H1 (cell line): ENCODE data around the gene MAPKAP1. TPM values are rescaled to one million over a fixed set of nuclear protein-coding genes. Genes with fewer than 3 reads are reported as not detected.

ENCODE experiments used
- CTCF ChIA-PET: fragments of 300-600 bp; sonication (Branson Sonifier 250); formaldehyde crosslinking; loops from one replicate; lab custom pipeline; 2021; ENCODE audit not compliant: partially characterized antibody; lab: Charles Lee
- POLR2A ChIA-PET: fragments of 300-600 bp; sonication (Branson Sonifier 250); formaldehyde crosslinking; loops from one replicate; lab custom pipeline; 2021; ENCODE audit warnings: inconsistent platforms; ENCODE audit not compliant: partially characterized antibody; lab: Charles Lee
- DNase-seq, 2 experiments: peaks; one replicate each; pipeline versions ENCODE4 v3.0.0 to v3.0.0-alpha.2; 2010 to 2022; ENCODE audit warnings: low spot score in 2 of 2, low read depth in 1 of 2, mixed read lengths in 1 of 2
- FAIRE-seq: peaks from 2 replicates; lab custom pipeline; 2011; peaks lifted over from hg19 to GRCh38; lab: Jason Lieb, UNC
- H2AFZ ChIP-seq: 2 replicates; pipeline ENCODE4 v1.8.1; 2012; ENCODE audit warnings: low read length, inconsistent platforms
- H2AK5ac ChIP-seq: 2 replicates; pipeline ENCODE4 v1.6.1; 2013; ENCODE audit warnings: low read depth, low read length
- H2BK120ac ChIP-seq: replicated peaks from 2 replicates; pipeline ENCODE3; 2013; ENCODE audit warnings: low read depth, low read length, inconsistent platforms
- H2BK12ac ChIP-seq: 2 replicates; pipeline ENCODE4 v1.6.1; 2013; ENCODE audit warnings: low read depth, low read length
- H2BK15ac ChIP-seq: 2 replicates; pipeline ENCODE4 v1.6.1; 2013; ENCODE audit warnings: low read length
- H2BK20ac ChIP-seq: 2 replicates; pipeline ENCODE4 v1.6.1; 2013; ENCODE audit warnings: low read length
- H2BK5ac ChIP-seq: 2 replicates; pipeline ENCODE4 v1.6.1; 2013; ENCODE audit warnings: low read depth, low read length
- H3K14ac ChIP-seq: 2 replicates; pipeline ENCODE4 v1.6.1; 2013; ENCODE audit warnings: inconsistent platforms; ENCODE audit not compliant: insufficient read length
- H3K18ac ChIP-seq: 2 replicates; pipeline ENCODE4 v1.6.1; 2013; ENCODE audit warnings: low read length; ENCODE audit errors: extremely low read depth
- H3K23ac ChIP-seq: 2 replicates; pipeline ENCODE4 v1.6.1; 2013; ENCODE audit warnings: inconsistent platforms; ENCODE audit not compliant: insufficient read length
- H3K23me2 ChIP-seq: 2 replicates; pipeline ENCODE4 v1.6.1; 2013; ENCODE audit warnings: low read depth, low read length
- H3K27ac ChIP-seq: 2 replicates; pipeline ENCODE4 v1.6.1; 2011; ENCODE audit warnings: low read depth, low read length, inconsistent platforms
- H3K27me3 ChIP-seq, 4 experiments: replicated peaks in 1 of 4; 1 replicate in 1 of 4; 2 replicates in 3 of 4; pipeline versions ENCODE4 v1.6.1 to v1.8.1; 2011 to 2013; ENCODE audit warnings: low read length in 3 of 4, mild to moderate bottlenecking in 3 of 4, inconsistent platforms in 2 of 4, mixed read lengths in 2 of 4, moderate library complexity in 1 of 4; ENCODE audit not compliant: control insufficient read depth in 3 of 4, insufficient read depth in 3 of 4; ENCODE audit errors: extremely low read depth in 1 of 4
- H3K36me3 ChIP-seq, 4 experiments: 2 replicates each; pipeline versions ENCODE4 v1.6.1 to v1.8.1; 2011 to 2013; ENCODE audit warnings: mild to moderate bottlenecking in 4 of 4, low read length in 3 of 4, moderate library complexity in 2 of 4, control low read depth in 1 of 4, inconsistent platforms in 1 of 4; ENCODE audit not compliant: insufficient read depth in 4 of 4, control insufficient read depth in 2 of 4
- H3K4ac ChIP-seq: replicated peaks from 2 replicates; pipeline ENCODE3; 2013; ENCODE audit warnings: low read length, low read depth, mixed read lengths, inconsistent platforms; ENCODE audit not compliant: insufficient read length
- H3K4me1 ChIP-seq, 4 experiments: replicated peaks in 1 of 4; 1 replicate in 1 of 4; 2 replicates in 3 of 4; pipeline versions ENCODE4 v1.6.1 to v1.8.1; 2011 to 2013; ENCODE audit warnings: low read length in 3 of 4, inconsistent platforms in 2 of 4, mixed read lengths in 1 of 4; ENCODE audit not compliant: insufficient read depth in 4 of 4, control insufficient read depth in 3 of 4
- H3K4me2 ChIP-seq, 2 experiments: 2 replicates each; pipeline versions ENCODE4 v1.6.1 to v1.8.1; 2011 to 2013; ENCODE audit warnings: low read depth in 2 of 2, low read length in 2 of 2, control low read depth in 1 of 2, inconsistent platforms in 1 of 2, mild to moderate bottlenecking in 1 of 2; ENCODE audit not compliant: insufficient read depth in 1 of 2
- H3K4me3 ChIP-seq, 4 experiments: fragments of 200-600, 300-600 bp in 1 of 4; sonication (generic), shearing (Covaris generic), sonication (Bioruptor Twin) in 1 of 4; 2 replicates each; pipeline versions ENCODE4 v1.5.1 to v1.8.1; 2011 to 2016; ENCODE audit warnings: low read length in 4 of 4, low read depth in 3 of 4, control low read depth in 2 of 4, inconsistent platforms in 2 of 4, mild to moderate bottlenecking in 2 of 4, mixed read lengths in 1 of 4, moderate library complexity in 1 of 4; ENCODE audit not compliant: insufficient read depth in 2 of 4; ENCODE audit errors: extremely low read depth in 1 of 4
- H3K56ac ChIP-seq: replicated peaks from 2 replicates; pipeline ENCODE3; 2013; ENCODE audit warnings: low read depth, mild to moderate bottlenecking, mixed read lengths, low read length, inconsistent platforms; ENCODE audit not compliant: insufficient read length
- H3K79me1 ChIP-seq: 2 replicates; pipeline ENCODE4 v1.6.1; 2013; ENCODE audit warnings: low read depth, low read length, control low read depth
- H3K79me2 ChIP-seq, 2 experiments: 2 replicates each; pipeline versions ENCODE4 v1.6.1 to v1.8.1; 2012 to 2013; ENCODE audit warnings: low read length in 2 of 2, mild to moderate bottlenecking in 2 of 2, inconsistent platforms in 1 of 2; ENCODE audit not compliant: insufficient read depth in 2 of 2, control insufficient read depth in 1 of 2
- H3K9ac ChIP-seq, 4 experiments: replicated peaks in 1 of 4; 1 replicate in 1 of 4; 2 replicates in 3 of 4; pipeline versions ENCODE4 v1.6.1 to v1.8.1; 2011 to 2013; ENCODE audit warnings: low read depth in 3 of 4, low read length in 3 of 4, control low read depth in 2 of 4, mild to moderate bottlenecking in 2 of 4, moderate library complexity in 2 of 4, inconsistent platforms in 1 of 4; ENCODE audit errors: extremely low read depth in 1 of 4
- H3K9me3 ChIP-seq, 2 experiments: 2 replicates each; pipeline versions ENCODE4 v1.6.1 to v1.8.1; 2012 to 2013; ENCODE audit warnings: mild to moderate bottlenecking in 2 of 2, moderate library complexity in 2 of 2, control low read depth in 1 of 2, inconsistent platforms in 1 of 2, low read depth in 1 of 2, low read length in 1 of 2, mixed read lengths in 1 of 2; ENCODE audit not compliant: insufficient read depth in 2 of 2
- H4K20me1 ChIP-seq, 2 experiments: replicated peaks in 1 of 2; 2 replicates each; pipeline versions ENCODE3 to v1.8.1; 2011 to 2013; ENCODE audit warnings: inconsistent platforms in 2 of 2, low read length in 2 of 2, mild to moderate bottlenecking in 1 of 2; ENCODE audit not compliant: insufficient read depth in 2 of 2, control insufficient read depth in 1 of 2
- H4K5ac ChIP-seq: 2 replicates; pipeline ENCODE4 v1.6.1; 2013; ENCODE audit warnings: low read length, low read depth, mixed read lengths, inconsistent platforms; ENCODE audit not compliant: insufficient read length
- H4K8ac ChIP-seq: 2 replicates; pipeline ENCODE4 v1.8.0; 2013; ENCODE audit warnings: mild to moderate bottlenecking, moderate library complexity, low read length, inconsistent platforms; ENCODE audit not compliant: insufficient read depth; ENCODE audit errors: extremely low read depth
- H4K91ac ChIP-seq: replicated peaks from 2 replicates; pipeline ENCODE3; 2013; ENCODE audit warnings: low read length, mixed read lengths, inconsistent platforms; ENCODE audit not compliant: insufficient read length
- ATF2 ChIP-seq: IDR thresholded peaks from 2 replicates; pipeline ENCODE4 v1.6.1; 2012; ENCODE audit warnings: low read length, inconsistent platforms
- NRF1 ChIP-seq: IDR thresholded peaks from 2 replicates; pipeline ENCODE4 v1.6.1; 2011; ENCODE audit warnings: mild to moderate bottlenecking, low read depth, low read length, improper control_type of control experiment
- RAD21 ChIP-seq, 2 experiments: IDR thresholded peaks in 1 of 2; conservative IDR thresholded peaks in 1 of 2; 2 replicates each; pipeline ENCODE4 v1.6.1; 2011; ENCODE audit warnings: low read depth in 2 of 2, low read length in 2 of 2, improper control_type of control experiment in 1 of 2, inconsistent platforms in 1 of 2, mild to moderate bottlenecking in 1 of 2, moderate library complexity in 1 of 2
- SUZ12 ChIP-seq: fragments of 200-600 bp; sonication (generic); IDR thresholded peaks from 2 replicates; pipeline ENCODE4 v1.6.1; 2012; ENCODE audit warnings: mild to moderate bottlenecking, inconsistent platforms, low read length, moderate library complexity, mixed read lengths
- WGBS, 2 experiments: shearing (Covaris generic) in 1 of 2; methylation state at CpG; one replicate each; pipeline versions ENCODE4 v1.1.6 to v1.1.7; 2013 to 2015; ENCODE audit warnings: low lambda C conversion rate in 2 of 2, mixed read lengths in 2 of 2, inconsistent platforms in 1 of 2, low coverage in 1 of 2, missing lambda C conversion rate in 1 of 2; ENCODE audit not compliant: insufficient replicate concordance in 2 of 2, insufficient coverage in 1 of 2, insufficient read length in 1 of 2; ENCODE audit errors: extremely low coverage in 1 of 2, missing lambda C conversion rate in 1 of 2; 5-methylcytosine and 5-hydroxymethylcytosine counted together
- polyA plus RNA-seq, 7 experiments: library from polyadenylated mRNA; depleted of rRNA in 3 of 7; stranded (reverse) in 5 of 7; unstranded in 2 of 7; fragments of >200 nt in 5 of 7; fragments of 200-250 nt in 2 of 7; gene quantifications; 1 replicate in 5 of 7; 2 replicates in 1 of 7; 4 replicates in 1 of 7; pipeline versions ENCODE4 v1.2.1 to v1.2.3, GENCODE V29; 2011 to 2013; ENCODE audit warnings: missing spikeins in 2 of 7, mixed read lengths in 2 of 7
- total RNA-seq: library from RNA; stranded (reverse); fragmentation: NEBNext Ultra II Directional; extraction: Animal tissue kit (Norgen Biotek cat#: 25700); gene quantifications from 2 replicates; pipeline ENCODE4 v1.2.1, GENCODE V29; 2021

The MAPKAP1 gene
- total and polyA plus RNA-seq, 2 of the 8 experiments (the other 6 are each of a cell fraction or from before 2014, with no cell fraction given): 79.2 to 140 TPM

GRCh38 chr9:125477089-125477544 lies 229.9 kb downstream of the MAPKAP1 start:
- no peak overlapping the region for H2BK12ac ChIP-seq
- no peak overlapping the region for H2AFZ ChIP-seq
- no peak overlapping the region for H2BK5ac ChIP-seq
- H2BK20ac ChIP-seq: no peak overlapping the region
- H4K91ac ChIP-seq: no peak overlapping the region
- WGBS, 2 experiments: 93% methylated on average over 5 of the region's 5 CpGs; no CpG with 5 or more reads in 1 of the 2 experiments
- H3K36me3 ChIP-seq: no peaks in the 10 kb centered on the region
- no peak overlapping the region for H3K14ac ChIP-seq
- ChIA-PET CTCF (interaction anchor here (1.4 kb wide), 1 partner anchor 10 kb away, joined by 7 read pairs; no protein-coding TSS in a partner anchor), POLR2A (no interaction called here)
- H3K23ac ChIP-seq: no peak overlapping the region
- DNase-seq: no peak
- no peak for TF ChIP-seq ATF2
- no peak for TF ChIP-seq SUZ12
- TF ChIP-seq RAD21 (IDR thresholded peaks at IDR 0.05 in 1 of 2, conservative IDR thresholded peaks at IDR 0.05 in 1 of 2; ENCODE audit: low read depth in 2 of 2, low read length in 2 of 2): no peak
- TF ChIP-seq NRF1: no peak
- H3K79me2 ChIP-seq: no peaks in the 10 kb centered on the region
- H3K56ac ChIP-seq: no peak overlapping the region
- no peak overlapping the region for H4K5ac ChIP-seq
- no peak overlapping the region for H3K4me3 ChIP-seq
- no peak for FAIRE-seq
- H3K9ac ChIP-seq: no peak overlapping the region; a peak in 1 of 7 replicates
- no peaks in the 10 kb centered on the region for H3K23me2 ChIP-seq
- no peaks in the 10 kb centered on the region for H4K20me1 ChIP-seq
- H3K4ac ChIP-seq: no peak overlapping the region
- H2BK15ac ChIP-seq: no peak overlapping the region
- no peaks in the 10 kb centered on the region for H3K27me3 ChIP-seq
- no peak overlapping the region for H3K27ac ChIP-seq
- peaks cover 0 to 5% (median 2%) of the 10 kb centered on the region in 4 experiments; a peak in 2 of 7 replicates for H3K4me1 ChIP-seq
- H3K4me2 ChIP-seq: no peak overlapping the region
- no peak overlapping the region for H3K18ac ChIP-seq
- H2AK5ac ChIP-seq: no peak overlapping the region
- no peak overlapping the region for H4K8ac ChIP-seq
- no peaks in the 10 kb centered on the region for H3K9me3 ChIP-seq
- no peak overlapping the region for H2BK120ac ChIP-seq
- 0 out of 2 replicates have a peak, but pooled peaks cover 2% of the 10 kb centered on the region for H3K79me1 ChIP-seq
